MCF 10A (cell line): ENCODE results near the gene TARS3. TPM values are rescaled to one million over a fixed set of nuclear protein-coding genes. Genes with fewer than 3 reads are reported as not detected.

Source experiments
- BruUV-seq: library from RNA; stranded (reverse); fragments of 400-500 nt; replicated peaks from 2 replicates; lab custom pipeline; 2021; lab: Mats Ljungman, UMichigan
- CTCF ChIA-PET: fragments of 300-600 bp; sonication (Branson Sonifier 250); formaldehyde crosslinking; extraction: SDS; loops from one replicate; lab custom pipeline; 2021; ENCODE audit warnings: antibody characterized with exemption, inconsistent platforms; lab: Yijun Ruan, JAX
- POLR2A ChIA-PET: fragments of 300-600, 350-650 bp; sonication (Branson Sonifier 250); formaldehyde crosslinking; extraction: SDS; loops from one replicate; lab custom pipeline; 2020; ENCODE audit warnings: antibody characterized with exemption, inconsistent platforms; lab: Yijun Ruan, JAX
- DNase-seq: peaks from one replicate; pipeline ENCODE4 v3.0.0-alpha.2; 2018; ENCODE audit not compliant: unreplicated experiment
- H3K27ac Mint-ChIP-seq: one replicate; pipeline ENCODE4 v1.8.0; 2022; ENCODE audit warnings: mild to moderate bottlenecking, low read depth, mixed read lengths; ENCODE audit not compliant: unreplicated experiment
- H3K27me3 Mint-ChIP-seq: one replicate; pipeline ENCODE4 v1.8.0; 2022; ENCODE audit warnings: mixed read lengths; ENCODE audit not compliant: insufficient read depth, unreplicated experiment
- H3K36me3 Mint-ChIP-seq: one replicate; pipeline ENCODE4 v1.8.0; 2022; ENCODE audit warnings: mild to moderate bottlenecking, moderate library complexity, mixed read lengths; ENCODE audit not compliant: insufficient read depth, unreplicated experiment
- H3K4me1 Mint-ChIP-seq: one replicate; pipeline ENCODE4 v1.8.0; 2022; ENCODE audit warnings: mixed read lengths; ENCODE audit not compliant: insufficient read depth, unreplicated experiment
- H3K4me3 Mint-ChIP-seq: one replicate; pipeline ENCODE4 v1.8.0; 2022; ENCODE audit warnings: mild to moderate bottlenecking, moderate library complexity, mixed read lengths; ENCODE audit not compliant: unreplicated experiment
- H3K9me3 Mint-ChIP-seq: one replicate; pipeline ENCODE4 v1.8.0; 2022; ENCODE audit warnings: mixed read lengths; ENCODE audit not compliant: unreplicated experiment
- intact Hi-C: fragments of 100-400 bp; cut with micrococcal nuclease; formaldehyde crosslinking; loops from 2 replicates; pipeline ENCODE4 v1.14.1; 2022
- total RNA-seq: library from RNA; stranded (reverse); gene quantifications from 2 replicates; pipeline ENCODE4 v1.2.3, GENCODE V29; 2022
- TF ChIP-seq, protein P1 (sequence below): fragments of 200-600 bp; IDR thresholded peaks from one replicate; pipeline ENCODE4 v1.8.0; 2022; ENCODE audit warnings: antibody characterized with exemption, mild to moderate bottlenecking; ENCODE audit not compliant: unreplicated experiment

TARS3 gene
- total RNA-seq, 1 experiment from 2014 or later = 5.0 TPM

DNA sequence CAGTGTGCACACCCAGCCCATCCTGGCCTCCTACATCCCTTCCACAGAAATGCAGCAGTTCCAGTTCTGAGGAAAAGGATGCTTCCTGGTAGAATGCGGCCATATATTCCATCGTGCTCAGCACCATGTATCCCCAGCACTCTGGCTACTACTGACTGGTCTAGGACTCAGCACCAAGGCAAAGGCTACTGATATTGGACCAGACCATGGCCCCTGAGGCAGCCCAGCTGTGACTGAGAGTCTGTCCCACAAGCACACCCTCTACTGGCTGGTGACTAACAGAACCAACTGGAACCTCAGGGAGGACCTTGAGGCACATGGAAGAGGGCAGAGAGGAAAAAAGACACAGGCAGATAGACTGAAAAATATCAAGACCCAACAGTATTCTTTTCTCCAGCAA is 30.0 kb downstream of the TARS3 start:
- no peaks in the 10 kb centered on the region for H3K9me3 Mint-ChIP-seq
- H3K4me1 Mint-ChIP-seq = peaks cover 19% of the 10 kb centered on the region
- H3K27ac Mint-ChIP-seq = no peak overlapping the region
- no peak overlapping the region for H3K4me3 Mint-ChIP-seq
- DNase-seq = no peak
- peaks cover 20% of the 10 kb centered on the region for H3K36me3 Mint-ChIP-seq
- ChIA-PET CTCF (interaction anchor here (1.0 kb wide), 1 partner anchor 17 kb away, joined by 3 read pairs; no protein-coding TSS in a partner anchor), POLR2A (no interaction called here)
- TF ChIP-seq, protein P1, sequence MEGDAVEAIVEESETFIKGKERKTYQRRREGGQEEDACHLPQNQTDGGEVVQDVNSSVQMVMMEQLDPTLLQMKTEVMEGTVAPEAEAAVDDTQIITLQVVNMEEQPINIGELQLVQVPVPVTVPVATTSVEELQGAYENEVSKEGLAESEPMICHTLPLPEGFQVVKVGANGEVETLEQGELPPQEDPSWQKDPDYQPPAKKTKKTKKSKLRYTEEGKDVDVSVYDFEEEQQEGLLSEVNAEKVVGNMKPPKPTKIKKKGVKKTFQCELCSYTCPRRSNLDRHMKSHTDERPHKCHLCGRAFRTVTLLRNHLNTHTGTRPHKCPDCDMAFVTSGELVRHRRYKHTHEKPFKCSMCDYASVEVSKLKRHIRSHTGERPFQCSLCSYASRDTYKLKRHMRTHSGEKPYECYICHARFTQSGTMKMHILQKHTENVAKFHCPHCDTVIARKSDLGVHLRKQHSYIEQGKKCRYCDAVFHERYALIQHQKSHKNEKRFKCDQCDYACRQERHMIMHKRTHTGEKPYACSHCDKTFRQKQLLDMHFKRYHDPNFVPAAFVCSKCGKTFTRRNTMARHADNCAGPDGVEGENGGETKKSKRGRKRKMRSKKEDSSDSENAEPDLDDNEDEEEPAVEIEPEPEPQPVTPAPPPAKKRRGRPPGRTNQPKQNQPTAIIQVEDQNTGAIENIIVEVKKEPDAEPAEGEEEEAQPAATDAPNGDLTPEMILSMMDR = no peak
- no peaks in the 10 kb centered on the region for H3K27me3 Mint-ChIP-seq
- BruUV-seq = no TSS peak
- intact Hi-C loops = no loop called here

GRCh38 chr15:101692801-101693598 is 31.3 kb downstream of the TARS3 start:
- intact Hi-C loops = no loop called here
- no TSS peak for BruUV-seq
- peak; percentile 56 for DNase-seq
- no peaks in the 10 kb centered on the region for H3K27me3 Mint-ChIP-seq
- peak overlapping the region; percentile 73 for H3K27ac Mint-ChIP-seq
- peaks cover 19% of the 10 kb centered on the region for H3K4me1 Mint-ChIP-seq
- H3K36me3 Mint-ChIP-seq = peaks cover 13% of the 10 kb centered on the region
- H3K4me3 Mint-ChIP-seq = no peak overlapping the region
- H3K9me3 Mint-ChIP-seq = no peaks in the 10 kb centered on the region
- ChIA-PET POLR2A (interaction anchor here (1.0 to 1.2 kb wide), 3 partner anchors 9 to 43 kb away, joined by 3 read pairs; partner anchors contain the start of gene TARS3), CTCF (interaction anchor here (0.6 to 1.4 kb wide), 3 partner anchors 18 to 377 kb away, joined by 3 read pairs; no protein-coding TSS in a partner anchor)
- TF ChIP-seq, protein P1 = no peak

- peak; percentile 41 for DNase-seq
- H3K27ac Mint-ChIP-seq = no peak overlapping the region
- POLR2A ChIA-PET = interaction anchor here (0.8 kb wide), 1 partner anchor 34 kb away, joined by 3 read pairs; no protein-coding TSS in a partner anchor
- no peak overlapping the region for H3K4me3 Mint-ChIP-seq
- TF ChIP-seq, protein P1 = no peak
- intact Hi-C loops = no loop called here
- no peaks in the 10 kb centered on the region for H3K36me3 Mint-ChIP-seq
- BruUV-seq = no TSS peak
- H3K27me3 Mint-ChIP-seq = no peaks in the 10 kb centered on the region
- H3K4me1 Mint-ChIP-seq = peaks cover 19% of the 10 kb centered on the region
- no peaks in the 10 kb centered on the region for H3K9me3 Mint-ChIP-seq
- CTCF ChIA-PET = no interaction called here
These were observed 34.4 kb downstream of the TARS3 start for GRCh38 chr15:101689901-101690300.

GRCh38 chr15:101686718-101687117 is 37.6 kb downstream of the TARS3 start:
- intact Hi-C loops = no loop called here
- H3K4me1 Mint-ChIP-seq = peaks cover 11% of the 10 kb centered on the region
- TF ChIP-seq, protein P1 = no peak
- ChIA-PET POLR2A (interaction anchor here (0.6 to 1.0 kb wide), 4 partner anchors 11 to 1979 kb away, joined by 3 read pairs; partner anchors contain the start of gene TM2D3), CTCF (no interaction called here)
- no TSS peak for BruUV-seq
- H3K27me3 Mint-ChIP-seq = no peaks in the 10 kb centered on the region
- no peak overlapping the region for H3K27ac Mint-ChIP-seq
- H3K4me3 Mint-ChIP-seq = no peak overlapping the region
- no peaks in the 10 kb centered on the region for H3K36me3 Mint-ChIP-seq
- DNase-seq = no peak
- H3K9me3 Mint-ChIP-seq = no peaks in the 10 kb centered on the region
